GM12865 (cell line): ENCODE measurements around the gene RNF187.

Experiments used
- DNase-seq: peaks from one replicate; pipeline ENCODE4 v3.0.0; 2010; ENCODE audit warnings: low read depth
- H3K4me3 ChIP-seq: 2 replicates; pipeline ENCODE4 v1.5.1; 2011; ENCODE audit warnings: mild to moderate bottlenecking, low read depth, low read length, control low read depth
- CTCF ChIP-seq: IDR thresholded peaks from 2 replicates; pipeline ENCODE4 v1.5.1; 2011; ENCODE audit warnings: low read length, control low read depth, low read depth, inconsistent platforms; ENCODE audit not compliant: insufficient read depth; ENCODE audit errors: missing control alignments

The RNF187 gene

DNA sequence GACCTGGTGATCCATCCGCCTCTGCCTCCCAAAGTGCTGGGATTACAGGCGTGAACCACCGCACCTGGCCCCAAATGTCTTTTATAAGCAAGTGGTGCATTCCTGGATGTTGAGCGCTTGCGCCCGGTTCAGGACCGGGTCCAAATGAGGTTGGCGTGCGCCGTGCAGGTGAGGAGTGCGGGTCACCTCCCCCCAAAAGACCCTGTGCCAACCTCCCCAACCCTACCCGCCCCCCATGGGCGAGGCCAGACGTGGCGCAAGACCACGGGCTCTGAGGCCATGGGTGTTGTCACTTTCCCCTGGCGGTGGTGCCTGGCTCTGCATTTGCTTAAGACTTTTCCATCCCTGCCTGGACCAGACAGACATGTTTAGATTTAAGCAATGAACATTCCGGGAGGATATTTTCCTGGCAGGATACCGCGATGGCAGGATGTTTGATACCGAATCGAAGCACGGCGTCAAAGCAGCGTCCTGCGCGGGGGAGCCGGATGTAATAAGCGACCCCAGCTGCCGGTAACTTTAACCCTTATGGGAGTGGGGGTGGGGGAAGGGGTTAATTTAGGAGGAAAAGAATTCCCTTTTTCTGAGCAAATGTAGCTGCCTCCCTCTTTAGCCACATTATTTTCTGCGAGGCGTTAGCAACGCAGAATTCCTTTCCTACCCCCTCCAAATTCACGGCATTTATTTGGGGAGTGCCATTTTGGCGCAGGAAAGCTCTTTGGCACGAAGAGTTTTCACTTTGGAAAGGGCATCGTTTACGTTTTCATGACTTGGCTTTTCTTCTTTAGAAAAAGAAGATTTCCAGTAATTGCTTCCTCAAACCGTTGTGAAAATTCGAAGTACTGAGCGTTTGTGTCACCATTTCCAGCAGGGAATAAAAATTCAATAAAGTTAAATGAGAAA, 27.8 kb upstream of the RNF187 start:
- DNase-seq = peak; percentile 85
- TF ChIP-seq CTCF = peak; percentile 82
- H3K4me3 ChIP-seq = peak overlapping the region; percentile 80

DNA sequence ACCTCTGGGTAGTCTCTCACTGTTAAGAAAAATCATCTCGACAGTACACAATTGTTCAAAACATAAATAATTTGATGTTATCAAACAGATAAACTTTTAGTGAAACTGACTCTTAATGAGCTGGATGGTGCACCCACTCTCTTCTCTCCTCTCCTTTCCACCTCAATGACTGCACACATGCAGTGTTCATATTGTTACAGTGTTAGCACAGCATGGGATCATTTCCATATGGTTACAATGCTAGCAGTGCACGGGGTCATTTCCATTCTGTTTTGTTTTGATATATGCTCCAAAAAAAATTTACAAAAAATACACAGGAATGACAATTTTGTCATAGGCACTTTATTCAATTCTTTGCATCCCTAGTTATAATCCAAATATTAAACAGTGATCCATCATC, 26.4 kb upstream of the RNF187 start:
- no peak overlapping the region for H3K4me3 ChIP-seq
- no peak for TF ChIP-seq CTCF
- DNase-seq = no peak

DNA sequence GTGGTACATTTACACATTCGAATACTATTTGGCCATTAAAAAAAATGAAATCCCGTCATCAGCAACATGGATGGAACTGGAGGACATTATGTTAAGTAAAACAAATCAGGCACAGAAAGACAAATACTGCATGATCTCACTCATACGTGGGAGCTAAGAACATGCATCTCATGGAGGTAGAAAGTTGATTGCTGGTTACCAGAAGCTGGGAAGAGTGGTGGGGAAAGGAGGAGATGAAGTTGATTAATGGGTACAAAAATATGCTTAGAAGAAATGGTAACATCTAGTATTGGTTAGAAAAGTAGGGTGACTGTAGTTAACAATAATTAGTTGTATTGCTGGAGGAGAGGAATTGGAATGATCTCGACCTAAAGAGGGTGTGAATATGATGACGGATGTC, 24.6 kb upstream of the RNF187 start:
- no peak for TF ChIP-seq CTCF
- DNase-seq = no peak

GRCh38 chr1:228463009-228463558, 24.1 kb upstream of the RNF187 start:
- TF ChIP-seq CTCF = no peak
- H3K4me3 ChIP-seq = peak overlapping the region; percentile 5
- DNase-seq = no peak

More for the DNA sequence above, 24.6 kb upstream of the RNF187 start:
- H3K4me3 ChIP-seq = no peak overlapping the region

- peak; percentile 20 for TF ChIP-seq CTCF
- DNase-seq = peak; percentile 82
- H3K4me3 ChIP-seq = peak overlapping the region; percentile 17
Measured at GRCh38 chr1:228463559-228464455, 23.4 kb upstream of the RNF187 start.

DNA sequence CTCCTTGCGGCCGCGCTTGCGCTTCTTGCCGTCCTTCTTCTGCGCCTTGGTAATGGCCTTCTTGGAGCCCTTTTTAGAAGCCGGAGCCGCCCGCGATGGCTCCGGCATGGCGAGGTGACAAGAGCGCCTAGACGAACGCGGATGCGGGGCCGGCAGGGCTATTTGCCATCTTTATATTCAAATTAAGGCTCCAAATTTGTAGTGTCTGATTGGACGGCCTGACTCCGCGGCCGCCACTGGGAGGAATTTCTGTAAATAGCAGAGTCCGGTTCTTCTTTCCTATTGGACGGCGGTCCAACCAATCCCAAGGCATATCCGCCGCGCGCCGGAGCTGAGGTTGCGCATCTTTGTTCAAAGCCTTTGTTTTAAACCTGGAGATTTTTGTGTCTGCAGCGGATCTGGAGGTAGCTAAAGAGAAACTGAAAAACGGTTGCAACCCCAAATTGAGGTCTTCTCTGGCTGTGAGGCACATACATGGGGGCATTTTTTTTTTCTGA, 22.6 kb upstream of the RNF187 start:
- H3K4me3 ChIP-seq = peak overlapping the region; percentile 17
- DNase-seq = peak; percentile 85
- no peak for TF ChIP-seq CTCF
